Measurements from ENCODE around the gene SLC8B1.

Gene SLC8B1

DNA sequence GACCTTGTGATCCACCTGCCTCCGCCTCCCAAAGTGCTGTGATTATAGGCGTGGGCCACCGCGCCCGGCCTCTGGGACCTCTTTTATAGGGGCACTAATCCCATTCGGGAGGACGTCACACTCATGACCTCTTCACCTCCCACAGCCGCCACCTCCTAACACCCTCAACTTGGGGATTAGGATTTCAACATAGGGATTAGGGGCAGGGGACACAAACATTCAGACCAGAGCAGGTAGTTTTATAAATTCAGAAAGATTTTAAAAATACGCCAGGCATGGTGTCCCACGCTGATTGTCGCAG is 64.2 kb downstream of the SLC8B1 start:
- DNase-seq (ENCODE audit: low read depth in 3 of 3) = no peak

DNA sequence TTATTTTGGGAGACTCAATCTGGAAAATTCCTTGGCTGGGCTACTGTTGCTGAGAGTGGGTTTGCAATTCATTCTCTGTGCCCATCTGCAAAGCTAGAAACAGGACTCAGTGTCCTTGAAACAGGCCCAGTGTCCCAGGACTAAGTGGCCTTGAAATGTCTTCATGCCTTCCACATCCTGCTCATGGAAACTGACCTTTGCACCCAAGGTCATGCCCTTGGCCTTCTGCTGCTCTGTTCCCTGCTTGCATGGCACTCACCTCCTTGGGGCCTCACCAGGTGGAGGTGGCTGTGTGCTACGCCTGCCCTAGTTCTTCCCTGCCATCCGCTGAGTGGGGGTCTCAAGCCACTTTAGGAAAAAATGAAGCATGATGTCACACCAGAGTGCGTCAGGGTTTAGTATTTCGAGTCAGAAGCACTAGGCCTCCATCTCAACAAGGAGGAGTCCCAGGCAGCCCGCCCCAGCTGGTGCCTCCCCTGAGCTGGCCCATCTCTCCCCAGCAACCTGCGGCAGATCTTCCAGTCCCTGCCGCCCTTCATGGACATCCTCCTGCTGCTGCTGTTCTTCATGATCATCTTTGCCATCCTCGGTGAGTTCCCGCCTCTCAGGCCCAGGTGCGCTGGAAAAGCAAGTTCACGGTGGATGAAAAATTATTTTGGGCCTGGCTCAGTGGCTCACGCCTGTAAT is 65.5 kb downstream of the SLC8B1 start:
- DNase-seq (ENCODE audit: low read depth in 3 of 3) = no peak

DNA sequence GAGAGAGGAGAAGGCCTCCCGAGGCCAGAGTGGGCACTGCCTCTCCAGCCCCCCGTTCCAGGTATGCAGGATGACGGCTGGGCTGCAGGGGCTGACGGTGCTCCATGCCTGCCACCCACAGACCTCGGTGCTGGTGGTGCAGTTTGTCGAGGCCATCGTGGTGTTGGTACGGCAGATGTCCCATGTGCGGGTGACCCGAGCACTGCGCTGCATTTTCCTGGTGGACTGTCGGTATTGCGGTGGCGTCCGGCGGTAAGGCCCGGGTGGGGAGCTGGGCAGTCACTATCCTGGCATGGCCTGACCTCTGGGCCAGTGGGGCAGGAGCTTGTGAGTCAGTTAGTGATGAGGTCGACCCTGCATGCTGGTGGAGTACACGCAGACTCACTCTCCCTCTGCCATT is 66.3 kb downstream of the SLC8B1 start:
- no peak for DNase-seq (ENCODE audit: low read depth in 3 of 3)

GRCh38 chr12:113268136-113268535 is 66.8 kb downstream of the SLC8B1 start:
- DNase-seq (ENCODE audit: low read depth in 3 of 3) = no peak

DNA sequence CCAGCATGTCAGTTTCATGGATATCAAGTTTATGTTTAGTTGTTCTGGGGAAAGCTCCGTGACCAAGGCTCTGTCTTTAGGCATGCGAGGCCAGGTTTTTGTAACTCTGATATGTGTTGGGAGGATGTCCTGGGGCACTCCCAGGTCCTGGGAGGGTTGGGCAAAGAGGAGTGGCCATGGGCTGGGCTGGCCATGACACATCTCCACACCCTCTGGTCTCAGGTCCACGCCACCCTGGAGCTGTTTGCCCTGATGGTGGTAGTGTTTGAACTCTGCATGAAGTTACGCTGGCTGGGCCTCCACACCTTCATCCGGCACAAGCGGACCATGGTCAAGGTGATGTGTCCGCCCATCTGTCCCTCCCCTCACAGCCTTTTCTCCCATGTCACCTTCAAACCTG is 67.3 kb downstream of the SLC8B1 start:
- DNase-seq (ENCODE audit: low read depth in 3 of 3) = no peak

GRCh38 chr12:113266106-113266895 is 68.6 kb downstream of the SLC8B1 start:
- no peak for DNase-seq (ENCODE audit: low read depth in 3 of 3)

DNA sequence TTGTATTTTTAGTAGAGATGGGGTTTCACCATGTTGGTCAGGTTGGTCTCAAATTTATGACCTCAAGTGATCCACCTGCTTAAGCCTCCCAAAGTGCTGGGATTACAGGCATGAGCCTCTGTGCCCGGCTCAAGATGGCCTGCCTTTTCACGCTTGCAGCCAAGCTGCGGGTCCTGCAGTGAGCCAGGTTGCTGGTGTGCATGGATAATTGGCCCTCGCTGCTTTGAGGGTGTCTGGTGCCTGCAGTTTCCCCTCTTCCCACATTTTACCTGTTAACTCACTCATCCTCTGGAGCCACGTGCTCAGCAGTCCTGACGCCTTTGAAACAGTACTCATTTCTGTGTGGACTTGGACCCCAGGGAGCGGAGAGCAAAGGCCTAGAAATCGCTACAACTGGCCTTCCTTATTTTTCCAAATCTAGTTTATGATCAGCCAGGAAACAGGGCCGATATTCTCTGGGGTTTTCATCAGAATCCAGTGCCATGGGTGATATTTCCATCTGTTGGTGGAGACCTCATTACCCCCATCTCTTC is 71.4 kb downstream of the SLC8B1 start:
- DNase-seq (ENCODE audit: low read depth in 3 of 3) = no peak

DNA sequence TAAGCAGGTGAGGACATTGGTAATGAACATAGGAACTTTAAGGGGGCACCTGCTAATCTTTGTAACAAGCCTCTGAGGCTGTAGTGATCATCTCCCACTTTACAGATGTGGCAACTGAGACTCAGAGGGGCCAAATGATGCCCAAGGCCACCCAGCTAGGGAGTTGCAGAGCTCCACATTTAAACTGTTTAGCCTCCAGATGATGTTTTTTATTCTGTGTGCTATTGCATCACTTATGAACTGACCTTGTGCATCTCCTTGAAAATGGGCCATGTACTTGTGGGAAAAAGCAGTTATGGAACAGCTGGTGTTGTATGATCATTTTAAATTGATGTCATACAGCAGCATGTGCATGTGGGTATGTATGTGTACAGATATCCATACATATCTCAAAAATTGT is 72.2 kb downstream of the SLC8B1 start:
- no peak for DNase-seq (ENCODE audit: low read depth in 3 of 3)

DNA sequence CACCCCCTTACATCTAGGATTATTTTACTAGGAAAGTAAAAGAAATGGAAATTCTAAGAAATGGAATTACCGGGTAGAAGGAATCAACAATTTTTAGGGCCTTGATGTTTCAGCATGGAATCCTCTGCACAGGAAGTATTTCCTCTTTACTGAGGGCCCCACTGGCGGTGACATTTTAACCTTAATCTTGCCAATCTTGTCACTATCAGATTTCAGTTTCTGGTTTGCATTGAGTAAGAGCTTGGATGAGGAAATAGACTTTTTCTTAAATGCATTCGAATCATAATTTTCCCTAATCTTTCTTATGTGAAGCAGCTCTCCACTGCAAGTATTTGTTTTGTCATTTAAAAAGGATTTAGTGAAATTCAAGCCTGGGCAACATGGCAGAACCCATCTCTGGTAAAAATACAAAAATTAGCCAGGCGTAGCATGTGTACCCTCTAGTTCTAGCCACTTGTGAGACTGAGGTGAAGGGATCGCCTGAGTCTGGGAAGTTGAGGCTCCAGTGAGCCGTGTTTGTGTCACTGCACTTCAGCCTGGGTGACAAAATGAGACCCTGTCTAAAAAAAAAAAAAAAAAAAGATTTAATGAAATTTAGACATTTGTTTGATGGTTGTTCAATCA is 73.0 kb downstream of the SLC8B1 start:
- DNase-seq (ENCODE audit: low read depth in 3 of 3) = peak in 1 of 3 experiments; percentile 19

GRCh38 chr12:113260636-113261300 is 74.1 kb downstream of the SLC8B1 start:
- no peak for DNase-seq (ENCODE audit: low read depth in 3 of 3)

DNA sequence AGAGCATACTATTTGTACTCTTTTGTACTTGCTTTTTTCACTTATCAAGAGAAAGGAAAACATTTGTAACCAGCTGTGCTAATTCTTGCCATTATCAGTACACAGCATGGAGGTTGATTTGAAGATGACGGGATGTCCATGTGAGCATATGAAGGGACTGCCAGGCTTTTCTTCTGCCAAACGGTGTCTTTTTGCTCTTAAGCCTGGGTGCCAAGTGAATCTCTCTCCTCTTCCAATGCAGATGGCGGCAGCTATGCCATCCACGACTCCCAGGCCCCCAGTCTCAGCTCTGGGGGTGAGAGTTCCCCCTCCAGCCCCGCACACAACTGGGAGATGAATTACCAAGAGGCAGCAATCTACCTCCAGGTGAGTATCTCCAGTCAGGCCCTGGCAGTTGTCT is 74.8 kb downstream of the SLC8B1 start:
- no peak for DNase-seq (ENCODE audit: low read depth in 3 of 3)

GRCh38 chr12:113257564-113257963 is 77.3 kb downstream of the SLC8B1 start:
- no peak for DNase-seq (ENCODE audit: low read depth in 3 of 3)

GRCh38 chr12:113254298-113254697 is 80.6 kb downstream of the SLC8B1 start:
- DNase-seq (ENCODE audit: low read depth in 3 of 3) = no peak

DNA sequence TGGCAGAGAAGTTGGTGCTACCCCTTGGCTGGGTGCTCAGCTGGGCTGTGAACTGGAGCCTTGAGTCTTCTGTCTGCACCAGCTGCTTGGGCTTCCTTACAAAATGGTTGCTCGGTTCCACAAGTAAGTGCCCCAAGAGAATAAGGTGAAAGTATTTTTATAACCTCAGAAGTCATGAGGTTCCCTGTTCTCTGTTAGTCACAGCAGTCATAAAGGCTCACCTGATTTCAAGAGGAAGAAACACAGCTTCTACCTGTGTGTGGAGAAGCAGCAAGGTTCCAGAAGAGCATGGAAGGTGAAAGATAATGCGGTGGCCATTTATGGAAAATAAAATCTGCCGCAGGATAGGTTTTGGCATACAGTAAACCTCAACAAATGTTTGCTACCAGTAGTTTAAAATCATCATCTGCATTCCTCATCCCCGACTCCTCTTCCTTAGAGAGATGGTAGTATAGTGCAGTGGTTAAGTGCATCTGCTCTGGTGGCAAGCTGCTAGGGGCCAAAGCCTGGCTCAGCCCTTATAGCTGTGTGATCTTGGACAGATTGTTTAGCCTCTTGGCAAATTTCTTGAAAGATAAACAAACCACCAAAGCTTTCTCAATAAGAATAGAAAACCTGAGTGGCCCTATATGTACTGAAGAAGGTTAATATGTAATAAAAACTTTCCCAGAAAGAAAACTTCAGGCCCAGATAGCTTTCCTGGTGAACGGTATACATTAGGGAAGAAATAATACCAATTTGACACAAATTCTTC is 81.2 kb downstream of the SLC8B1 start:
- no peak for DNase-seq (ENCODE audit: low read depth in 3 of 3)

DNA sequence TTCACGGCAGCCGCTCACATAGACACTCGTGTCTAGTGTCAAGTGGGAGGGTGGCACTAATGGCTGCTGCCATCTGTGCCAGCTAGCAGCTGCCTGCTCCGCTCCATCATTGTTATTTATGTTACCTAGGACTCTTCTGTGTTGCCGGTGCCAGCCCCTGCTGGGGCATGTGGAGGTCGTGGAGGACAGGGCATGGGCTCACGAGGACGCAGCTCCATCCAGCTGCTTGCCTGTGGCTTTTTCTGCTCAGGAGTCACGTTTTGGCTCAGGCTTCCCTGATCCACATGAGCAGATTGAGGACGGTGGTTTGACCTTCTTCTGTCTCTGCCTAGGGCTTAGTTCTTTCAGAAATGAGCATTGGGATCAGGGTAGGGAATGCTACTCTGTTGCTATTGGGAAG is 82.4 kb downstream of the SLC8B1 start:
- no peak for DNase-seq (ENCODE audit: low read depth in 3 of 3)

DNA sequence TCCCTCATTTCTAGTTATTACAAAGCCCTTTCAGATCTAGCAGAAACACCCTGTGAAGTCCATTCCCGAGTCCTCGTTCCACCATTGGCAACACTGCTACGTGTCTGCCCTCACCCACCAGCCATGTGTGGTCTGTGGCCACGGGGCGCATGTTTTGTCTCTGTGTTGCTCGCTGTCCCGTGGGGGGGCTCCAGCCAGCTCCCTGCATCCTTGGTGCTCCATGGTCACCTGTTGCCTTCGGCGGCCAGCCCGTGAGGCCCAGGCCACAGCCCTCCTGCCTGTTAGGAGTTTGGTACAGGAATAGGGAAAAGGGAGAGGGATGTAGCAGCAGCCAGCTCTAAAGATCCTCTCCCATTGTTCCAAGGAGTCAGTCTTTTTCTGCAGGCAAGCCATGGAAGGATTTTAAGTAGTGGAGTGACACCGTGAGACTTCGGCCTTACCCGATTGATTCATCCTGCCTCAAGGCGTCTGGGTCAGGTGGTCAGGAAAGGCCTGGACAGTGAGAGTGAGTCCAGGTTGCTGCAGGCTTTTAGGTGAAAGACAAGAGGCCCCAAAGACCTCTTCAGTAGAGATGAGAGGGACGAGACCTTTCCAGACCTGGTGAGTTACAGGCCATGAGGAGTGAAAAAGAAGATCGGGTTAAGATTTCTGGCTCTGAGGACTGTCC is 83.4 kb downstream of the SLC8B1 start:
- no peak for DNase-seq (ENCODE audit: low read depth in 3 of 3)

DNA sequence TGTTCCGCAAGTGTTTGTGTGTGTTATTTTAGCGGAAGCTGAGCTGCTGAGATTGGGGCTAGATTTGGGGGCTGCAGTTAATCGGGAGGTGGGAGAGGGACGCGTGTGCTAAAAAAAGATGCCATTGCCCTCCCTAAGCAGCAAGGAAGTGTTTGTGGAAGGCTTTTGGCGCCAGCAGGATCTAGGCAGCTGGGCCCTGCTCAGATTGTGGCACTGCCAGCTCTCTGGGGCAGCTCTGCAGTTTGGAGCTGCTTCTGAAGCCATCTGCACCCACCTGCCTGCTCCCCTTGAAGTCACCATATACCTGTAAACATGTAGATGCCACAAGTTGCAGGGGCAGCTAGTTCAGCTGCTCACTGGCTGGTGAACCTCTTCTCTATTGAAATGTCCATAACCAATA is 84.9 kb downstream of the SLC8B1 start:
- DNase-seq (ENCODE audit: low read depth in 3 of 3) = no peak

DNA sequence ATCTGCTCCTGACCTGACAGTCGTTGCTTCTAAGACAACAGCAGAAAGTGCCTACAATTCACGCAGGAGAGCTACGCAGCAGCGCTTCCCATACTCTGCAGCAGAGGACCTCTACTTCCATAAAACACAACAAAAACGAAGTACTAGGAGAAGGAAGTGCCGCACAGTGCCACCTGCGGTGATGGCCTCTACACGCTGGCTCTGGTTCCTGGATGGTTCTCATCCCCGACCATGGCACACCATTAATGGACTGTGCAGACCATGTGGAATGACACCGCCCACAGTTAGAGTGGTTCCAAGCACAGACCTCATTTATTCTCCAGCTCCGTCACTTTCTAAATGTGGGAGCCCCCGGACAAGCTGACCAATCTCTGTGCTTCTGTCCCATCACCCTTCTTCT is 85.4 kb downstream of the SLC8B1 start:
- DNase-seq (ENCODE audit: low read depth in 3 of 3) = no peak

DNA sequence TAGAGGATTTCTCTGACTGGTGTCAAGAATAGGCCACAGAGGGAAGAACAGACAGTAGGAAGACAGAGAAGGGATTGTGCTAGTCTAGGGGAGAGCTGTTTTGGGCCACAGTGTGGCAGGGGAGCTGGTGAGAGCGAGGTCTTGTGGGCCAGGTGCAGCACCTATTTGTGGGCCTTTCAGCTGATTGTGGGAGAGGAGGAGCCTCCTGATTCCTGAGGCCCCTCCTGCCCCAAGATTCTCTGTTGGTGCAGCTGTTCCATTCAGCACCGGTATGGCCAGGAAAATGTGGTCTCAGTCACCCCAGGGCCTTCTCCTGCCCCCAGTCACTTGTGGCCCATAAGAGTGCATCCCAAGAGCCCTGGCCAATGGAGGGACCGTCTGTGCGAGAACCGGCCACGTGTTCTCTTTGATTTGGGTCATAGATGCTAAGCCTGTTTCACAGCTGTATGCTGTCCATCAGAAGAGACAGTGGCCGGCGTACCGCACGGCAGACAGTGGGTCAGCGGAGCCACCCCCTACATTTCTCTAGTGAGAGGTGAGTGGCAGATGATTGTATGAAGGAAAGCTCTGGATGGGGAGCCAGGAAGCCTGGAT is 86.0 kb downstream of the SLC8B1 start:
- no peak for DNase-seq (ENCODE audit: low read depth in 3 of 3)
